Measurements from ENCODE around the gene NTPCR. TPM values are rescaled to one million over a fixed set of nuclear protein-coding genes. Genes with fewer than 3 reads are reported as not detected.
A peak's percentile ranks its signal among the peaks of the same experiment; 100 is the strongest.

Gene NTPCR
- total RNA-seq, 1 experiment from 2014 or later = 34.2 TPM

DNA sequence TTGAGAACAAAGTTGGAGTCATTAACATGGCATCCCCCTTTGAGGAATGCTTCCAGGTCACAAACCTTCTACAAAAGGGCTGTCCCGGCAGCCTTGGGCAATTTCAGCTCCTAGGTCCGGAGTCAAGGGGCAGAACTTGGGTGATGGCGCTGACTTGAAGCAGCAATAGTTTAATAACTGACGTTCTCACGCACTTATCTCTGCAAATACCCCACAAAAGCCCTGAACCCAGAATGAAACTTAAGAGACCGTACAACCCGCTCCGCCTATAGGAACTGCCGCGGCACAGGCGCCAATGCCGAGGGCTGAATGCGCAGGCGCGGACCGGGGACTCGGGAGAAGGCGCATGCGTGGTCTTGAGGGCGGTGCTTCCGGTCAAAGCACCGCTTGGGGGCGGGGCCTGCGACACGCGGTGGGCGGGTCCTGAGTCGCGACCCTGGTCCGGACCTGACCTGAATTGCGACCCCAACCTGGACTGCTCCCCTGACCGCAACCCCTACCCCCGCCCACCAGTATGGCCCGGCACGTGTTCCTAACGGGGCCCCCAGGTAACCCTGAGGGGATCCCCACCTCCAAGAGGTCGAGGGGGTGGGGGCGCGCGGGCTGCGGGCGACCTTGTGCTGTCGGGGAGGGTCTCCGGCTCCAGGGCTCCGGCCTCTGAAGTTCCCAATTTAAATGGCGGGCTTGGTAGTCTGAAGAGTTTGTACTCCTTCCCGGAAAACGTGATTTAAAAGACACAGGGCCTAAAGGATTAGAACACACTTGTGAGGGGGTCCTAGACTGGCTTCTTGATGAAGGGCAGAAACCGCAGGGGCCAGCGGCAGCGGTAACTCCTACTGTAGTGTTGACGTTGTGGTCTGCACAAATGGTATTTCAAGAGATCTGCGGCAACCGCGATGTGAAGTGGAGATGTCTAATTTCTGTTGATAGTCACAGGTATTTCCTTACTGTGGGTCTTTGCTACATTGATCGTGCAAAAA lies at the start of gene NTPCR (continued):
- TF ChIP-seq EZH2phosphoT487 (IDR thresholded peaks at IDR 0.05; ENCODE audit: borderline replicate concordance) (no peak), SIN3A (IDR thresholded peaks at IDR 0.05; ENCODE audit: low read depth) (peak; percentile 45; the same call in 1 of the 2 replicates), YY1 (IDR thresholded peaks at IDR 0.05; ENCODE audit: extremely low read depth, insufficient replicate concordance, low read depth, low read length) (peak; percentile 83), RAD21 (IDR thresholded peaks at IDR 0.05; ENCODE audit: low read depth) (peak; percentile 12; the same call in 1 of the 2 replicates), ZNF274 (IDR thresholded peaks at IDR 0.05; ENCODE audit: low read depth, low read length) (no peak)
- TF ChIP-seq, protein P1, sequence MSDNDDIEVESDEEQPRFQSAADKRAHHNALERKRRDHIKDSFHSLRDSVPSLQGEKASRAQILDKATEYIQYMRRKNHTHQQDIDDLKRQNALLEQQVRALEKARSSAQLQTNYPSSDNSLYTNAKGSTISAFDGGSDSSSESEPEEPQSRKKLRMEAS (IDR thresholded peaks at IDR 0.05) = peak; percentile 61; the same call in 1 of the 2 replicates

DNA sequence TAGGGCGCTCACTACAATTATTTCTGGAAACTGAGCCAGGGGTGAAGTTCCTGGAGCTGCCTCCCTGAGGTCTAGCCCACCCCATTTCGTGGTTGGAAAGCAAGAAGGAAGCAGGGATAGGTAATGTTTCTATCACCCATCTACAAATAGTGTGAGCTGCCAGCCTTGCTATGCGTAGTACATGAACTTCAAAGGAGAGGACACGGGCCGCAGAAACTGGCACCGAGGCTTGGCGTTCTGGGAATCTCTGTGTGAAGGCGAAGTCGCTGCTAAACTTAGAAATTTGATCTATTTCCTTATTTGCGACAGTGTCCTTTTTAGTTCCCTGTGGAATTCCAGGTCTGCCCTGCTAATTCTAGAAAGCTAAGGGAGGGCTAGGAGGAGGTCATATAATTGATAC lies 49.6 kb upstream of the NTPCR start:
- H3K27ac ChIP-seq (ENCODE audit: low read depth, low read length) = no peak overlapping the region
- no peaks in the 10 kb centered on the region; a peak in 1 of 4 replicates for H3K4me1 ChIP-seq (ENCODE audit: control insufficient read depth in 1 of 2, insufficient read depth in 2 of 2, low read length in 2 of 2)
- ChIA-PET RAD21 (ENCODE audit: low non-redundant PET in 1 of 2, low total read pairs in 2 of 2, uncharacterized antibody in 2 of 2, unreplicated experiment in 2 of 2) (no interaction called here), POLR2A (no interaction called here), CTCF (no interaction called here)
- H3K4me2 ChIP-seq (ENCODE audit: low read length) = no peak overlapping the region
- DNase-seq (ENCODE audit: low read depth, low spot score) (no peak), ATAC-seq (no peak)
- no peaks in the 10 kb centered on the region for H3K36me3 ChIP-seq (ENCODE audit: control insufficient read depth in 1 of 2, insufficient read depth in 2 of 2, low read length in 2 of 2)
- no peaks in the 10 kb centered on the region for H3K79me2 ChIP-seq (ENCODE audit: insufficient read depth, low read length)
- no peak overlapping the region for H3K4me3 ChIP-seq (replicated peaks in 1 of 2; ENCODE audit: low read depth in 1 of 2, low read length in 2 of 2)
- no TSS peak for BruUV-seq (replicated peaks)
- TF ChIP-seq, protein P2, sequence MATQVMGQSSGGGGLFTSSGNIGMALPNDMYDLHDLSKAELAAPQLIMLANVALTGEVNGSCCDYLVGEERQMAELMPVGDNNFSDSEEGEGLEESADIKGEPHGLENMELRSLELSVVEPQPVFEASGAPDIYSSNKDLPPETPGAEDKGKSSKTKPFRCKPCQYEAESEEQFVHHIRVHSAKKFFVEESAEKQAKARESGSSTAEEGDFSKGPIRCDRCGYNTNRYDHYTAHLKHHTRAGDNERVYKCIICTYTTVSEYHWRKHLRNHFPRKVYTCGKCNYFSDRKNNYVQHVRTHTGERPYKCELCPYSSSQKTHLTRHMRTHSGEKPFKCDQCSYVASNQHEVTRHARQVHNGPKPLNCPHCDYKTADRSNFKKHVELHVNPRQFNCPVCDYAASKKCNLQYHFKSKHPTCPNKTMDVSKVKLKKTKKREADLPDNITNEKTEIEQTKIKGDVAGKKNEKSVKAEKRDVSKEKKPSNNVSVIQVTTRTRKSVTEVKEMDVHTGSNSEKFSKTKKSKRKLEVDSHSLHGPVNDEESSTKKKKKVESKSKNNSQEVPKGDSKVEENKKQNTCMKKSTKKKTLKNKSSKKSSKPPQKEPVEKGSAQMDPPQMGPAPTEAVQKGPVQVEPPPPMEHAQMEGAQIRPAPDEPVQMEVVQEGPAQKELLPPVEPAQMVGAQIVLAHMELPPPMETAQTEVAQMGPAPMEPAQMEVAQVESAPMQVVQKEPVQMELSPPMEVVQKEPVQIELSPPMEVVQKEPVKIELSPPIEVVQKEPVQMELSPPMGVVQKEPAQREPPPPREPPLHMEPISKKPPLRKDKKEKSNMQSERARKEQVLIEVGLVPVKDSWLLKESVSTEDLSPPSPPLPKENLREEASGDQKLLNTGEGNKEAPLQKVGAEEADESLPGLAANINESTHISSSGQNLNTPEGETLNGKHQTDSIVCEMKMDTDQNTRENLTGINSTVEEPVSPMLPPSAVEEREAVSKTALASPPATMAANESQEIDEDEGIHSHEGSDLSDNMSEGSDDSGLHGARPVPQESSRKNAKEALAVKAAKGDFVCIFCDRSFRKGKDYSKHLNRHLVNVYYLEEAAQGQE (IDR thresholded peaks at IDR 0.05; ENCODE audit: low read depth) = no peak
- TF ChIP-seq POLR2AphosphoS5 (IDR thresholded peaks at IDR 0.05; ENCODE audit: low read depth, low read length) (no peak), JUND (IDR thresholded peaks at IDR 0.05) (no peak), YY1 (IDR thresholded peaks at IDR 0.05; ENCODE audit: extremely low read depth, insufficient replicate concordance, low read depth, low read length) (no peak)
- TF ChIP-seq, protein P3, sequence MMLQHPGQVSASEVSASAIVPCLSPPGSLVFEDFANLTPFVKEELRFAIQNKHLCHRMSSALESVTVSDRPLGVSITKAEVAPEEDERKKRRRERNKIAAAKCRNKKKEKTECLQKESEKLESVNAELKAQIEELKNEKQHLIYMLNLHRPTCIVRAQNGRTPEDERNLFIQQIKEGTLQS (IDR thresholded peaks at IDR 0.05) = no peak
- no peaks in the 10 kb centered on the region for H3K9me2 ChIP-seq (ENCODE audit: insufficient read depth)
- no peak overlapping the region for H3K9ac ChIP-seq (ENCODE audit: low read length)
- H3K27me3 ChIP-seq (ENCODE audit: insufficient read depth, low read length) = no peaks in the 10 kb centered on the region
- H3K9me3 ChIP-seq (ENCODE audit: control insufficient read depth in 1 of 2, insufficient read depth in 1 of 2, low read depth in 1 of 2, low read length in 2 of 2) = no peaks in the 10 kb centered on the region
- H4K20me1 ChIP-seq (ENCODE audit: insufficient read depth) = no peaks in the 10 kb centered on the region
- intact Hi-C loops (cut with micrococcal nuclease) = no loop called here
- no peak overlapping the region for H2AFZ ChIP-seq (ENCODE audit: low read depth, low read length, poor library complexity, severe bottlenecking)

All from HCT116 (cell line).